Left colon (tissue), 2 donors: ENCODE results near the gene LRPPRC. TPM values are rescaled to one million over a fixed set of nuclear protein-coding genes. Genes with fewer than 3 reads are reported as not detected.
A peak's percentile ranks its signal among the peaks of the same experiment; 100 is the strongest.

Experiments
- ATAC-seq: fragments of 200-7000 bp; cut with Tn5 transposase; one replicate; pipeline ENCODE4 v1.9.1; 2020; ENCODE audit warnings: mild to moderate bottlenecking, moderate library complexity
- DNase-seq, 2 donors: peaks; one replicate each; pipeline ENCODE4 v3.0.0-alpha.2; 2020
- intact Hi-C, 2 donors: fragments of 100-400 bp; cut with DNase I in 1 of 2; cut with micrococcal nuclease in 1 of 2; formaldehyde crosslinking; loops; one replicate each; pipeline versions ENCODE4 v1.11.2 to v1.14.0; 2022; cut with DNase I, micrococcal nuclease
- total RNA-seq, 2 donors: library from RNA; stranded (reverse); fragmentation: NEBNext Ultra II Directional; extraction: Animal tissue kit (Norgen Biotek cat#: 25700); gene quantifications; one replicate each; pipeline ENCODE4 v1.2.1, GENCODE V29; 2021
- donor health status: DM: no; HTN: no; CAD: no.
- donor health status: DM: yes; HTN: yes; CAD: no.

The LRPPRC gene
- total RNA-seq, 2 donors from 2014 or later: 98.8 to 110 TPM

- DNase-seq (no peak), ATAC-seq (peak; percentile 83)
- intact Hi-C loops: no loop called here
Measured at GRCh38 chr2:43986600-43986999, 9.2 kb downstream of the LRPPRC start.

- ATAC-seq: no peak
- intact Hi-C loops: no loop called here
- DNase-seq: no peak
Measured at GRCh38 chr2:43985359-43985758, 10.4 kb downstream of the LRPPRC start.

GRCh38 chr2:43984533-43984932 is 11.3 kb downstream of the LRPPRC start:
- intact Hi-C loops: no loop called here
- ATAC-seq (no peak), DNase-seq (no peak)

- ATAC-seq: no peak
- no peak for DNase-seq
- intact Hi-C loops: no loop called here
Measured at GRCh38 chr2:43980902-43981301, 14.9 kb downstream of the LRPPRC start.

- no peak for ATAC-seq
- intact Hi-C loops: no loop called here
- DNase-seq: no peak
Measured at GRCh38 chr2:43977677-43978375, 18.0 kb downstream of the LRPPRC start.

- DNase-seq (no peak), ATAC-seq (no peak)
- intact Hi-C loops: no loop called here
Measured at GRCh38 chr2:43960921-43961320, 34.9 kb downstream of the LRPPRC start.

GRCh38 chr2:43958397-43959275 is 37.2 kb downstream of the LRPPRC start:
- intact Hi-C loops: no loop called here
- DNase-seq (no peak), ATAC-seq (no peak)

- DNase-seq: no peak
- intact Hi-C loops: no loop called here
Measured at GRCh38 chr2:43950383-43951008, 45.3 kb downstream of the LRPPRC start.

GRCh38 chr2:43948370-43948769 is 47.4 kb downstream of the LRPPRC start:
- ATAC-seq (no peak), DNase-seq (no peak)
- intact Hi-C loops: no loop called here

More at GRCh38 chr2:43950383-43951008, 45.3 kb downstream of the LRPPRC start:
- peak; percentile 60 for ATAC-seq

GRCh38 chr2:43946685-43947084 is 49.1 kb downstream of the LRPPRC start:
- ATAC-seq: no peak
- intact Hi-C loops: no loop called here
- no peak for DNase-seq

- no peak for DNase-seq
- no peak for ATAC-seq
- intact Hi-C loops: no loop called here
Measured at GRCh38 chr2:43945439-43945838, 50.4 kb downstream of the LRPPRC start.

GRCh38 chr2:43944915-43945314 is 50.9 kb downstream of the LRPPRC start:
- no peak for DNase-seq

GRCh38 chr2:43943809-43944452 is 51.9 kb downstream of the LRPPRC start:
- intact Hi-C loops: no loop called here
- ATAC-seq (peak; percentile 67), DNase-seq (no peak)

More at GRCh38 chr2:43944915-43945314, 50.9 kb downstream of the LRPPRC start:
- no peak for ATAC-seq
- intact Hi-C loops: no loop called here

- ATAC-seq: no peak
- intact Hi-C loops: no loop called here
- DNase-seq: no peak
Measured at GRCh38 chr2:43943323-43943722, 52.5 kb downstream of the LRPPRC start.

GRCh38 chr2:43942881-43943280 is 52.9 kb downstream of the LRPPRC start:
- intact Hi-C loops: no loop called here
- DNase-seq: no peak
- ATAC-seq: no peak

GRCh38 chr2:43941966-43942365 is 53.8 kb downstream of the LRPPRC start:
- DNase-seq (no peak), ATAC-seq (no peak)
- intact Hi-C loops: no loop called here

- DNase-seq (no peak), ATAC-seq (no peak)
- intact Hi-C loops: no loop called here
Measured at GRCh38 chr2:43941359-43941758, 54.4 kb downstream of the LRPPRC start.

- intact Hi-C loops: no loop called here
- DNase-seq (no peak), ATAC-seq (no peak)
Measured at GRCh38 chr2:43939695-43940256, 56.0 kb downstream of the LRPPRC start.

GRCh38 chr2:43937269-43937820 is 58.4 kb downstream of the LRPPRC start:
- DNase-seq: no peak
- ATAC-seq: no peak
- intact Hi-C loops: no loop called here
